ENCODE data around the gene APLP2. TPM values are rescaled to one million over a fixed set of nuclear protein-coding genes. Genes with fewer than 3 reads are reported as not detected.
"Not testable (repeated sequence)": the region's sequence is repeated elsewhere in the genome, so short reads cannot be mapped to it uniquely, and the experiment has no call there.

Gene APLP2
- total RNA-seq, 2 donors from 2014 or later: 493 to 557 TPM

DNA sequence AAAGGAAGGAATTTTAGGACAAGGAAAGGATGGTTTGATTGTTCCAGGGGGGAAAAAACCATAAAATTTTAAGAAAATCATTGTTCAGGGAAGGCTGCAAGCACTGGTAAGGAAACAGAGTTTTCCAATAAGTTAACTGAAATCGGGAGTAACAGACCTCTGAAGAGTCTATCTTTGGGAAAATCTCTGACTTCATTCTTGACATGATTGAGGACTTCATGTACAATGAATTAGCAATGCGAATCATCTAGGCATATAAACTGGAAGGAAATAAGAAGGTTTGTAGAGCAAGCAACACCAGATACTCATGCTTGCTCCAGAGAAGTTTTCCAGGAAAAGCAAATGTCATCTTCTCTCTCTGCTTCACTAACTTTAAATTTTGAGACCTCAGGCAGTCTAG is 18.5 kb downstream of the APLP2 start:
- Histone ChIP-seq H3K9me3 (no peaks in the 10 kb centered on the region), H3K4me3 (no peak overlapping the region), H3K27ac (no peak overlapping the region), H3K36me3 (no peaks in the 10 kb centered on the region), H3K27me3 (replicated peaks; ENCODE audit: insufficient read depth) (no peaks in the 10 kb centered on the region), H3K4me1 (ENCODE audit: control insufficient read depth in 1 of 2, low read depth in 2 of 2) (peaks cover 14 to 23% of the 10 kb centered on the region in 2 donors)
- TF ChIP-seq, protein P1, sequence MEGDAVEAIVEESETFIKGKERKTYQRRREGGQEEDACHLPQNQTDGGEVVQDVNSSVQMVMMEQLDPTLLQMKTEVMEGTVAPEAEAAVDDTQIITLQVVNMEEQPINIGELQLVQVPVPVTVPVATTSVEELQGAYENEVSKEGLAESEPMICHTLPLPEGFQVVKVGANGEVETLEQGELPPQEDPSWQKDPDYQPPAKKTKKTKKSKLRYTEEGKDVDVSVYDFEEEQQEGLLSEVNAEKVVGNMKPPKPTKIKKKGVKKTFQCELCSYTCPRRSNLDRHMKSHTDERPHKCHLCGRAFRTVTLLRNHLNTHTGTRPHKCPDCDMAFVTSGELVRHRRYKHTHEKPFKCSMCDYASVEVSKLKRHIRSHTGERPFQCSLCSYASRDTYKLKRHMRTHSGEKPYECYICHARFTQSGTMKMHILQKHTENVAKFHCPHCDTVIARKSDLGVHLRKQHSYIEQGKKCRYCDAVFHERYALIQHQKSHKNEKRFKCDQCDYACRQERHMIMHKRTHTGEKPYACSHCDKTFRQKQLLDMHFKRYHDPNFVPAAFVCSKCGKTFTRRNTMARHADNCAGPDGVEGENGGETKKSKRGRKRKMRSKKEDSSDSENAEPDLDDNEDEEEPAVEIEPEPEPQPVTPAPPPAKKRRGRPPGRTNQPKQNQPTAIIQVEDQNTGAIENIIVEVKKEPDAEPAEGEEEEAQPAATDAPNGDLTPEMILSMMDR (IDR thresholded peaks at IDR 0.05): no peak
- DNase-seq (ENCODE audit: low spot score): no peak
- no peak for ATAC-seq (ENCODE audit: insufficient number of reproducible peaks, low FRiP score, low read depth)

DNA sequence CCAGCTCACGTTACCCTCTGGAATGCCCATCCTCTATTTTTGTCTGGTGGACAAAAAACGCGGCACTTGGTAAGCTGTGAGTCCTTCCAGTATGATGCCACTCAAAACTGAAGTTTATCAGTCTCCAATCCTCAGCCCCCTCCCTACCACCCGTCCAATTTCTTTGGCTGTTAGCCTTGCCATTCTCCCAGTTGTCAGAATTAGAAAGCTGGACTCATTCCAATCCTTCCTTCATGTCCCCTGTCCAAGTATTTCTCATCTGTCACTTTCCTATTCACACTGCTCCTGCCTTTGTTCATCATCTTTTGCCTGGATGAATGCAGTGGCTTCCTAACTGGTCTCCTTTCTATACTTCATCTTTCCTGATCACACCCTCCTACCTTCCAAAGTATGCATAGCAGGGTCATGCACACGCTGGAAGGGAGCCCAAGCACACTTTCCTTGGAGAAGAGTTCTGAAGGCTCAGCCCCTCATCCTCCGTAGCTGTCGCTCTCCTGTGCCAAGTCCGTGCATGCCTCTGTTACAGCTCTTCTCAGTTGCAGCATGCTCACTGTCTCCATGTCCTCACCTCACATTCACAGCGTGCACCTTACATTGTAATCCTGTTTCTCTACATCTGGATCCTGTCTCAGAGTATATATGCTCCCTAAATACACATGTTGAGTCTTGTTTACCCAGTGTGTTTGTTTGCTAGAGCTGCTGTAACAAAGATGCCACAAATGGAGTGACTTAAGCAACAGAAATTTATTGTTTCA is 19.4 kb downstream of the APLP2 start:
- TF ChIP-seq, protein P1 (IDR thresholded peaks at IDR 0.05): no peak
- peaks cover 15 to 23% of the 10 kb centered on the region in 2 donors for H3K4me1 ChIP-seq (ENCODE audit: control insufficient read depth in 1 of 2, low read depth in 2 of 2)
- H3K27me3 ChIP-seq (replicated peaks; ENCODE audit: insufficient read depth): no peaks in the 10 kb centered on the region
- ATAC-seq (ENCODE audit: insufficient number of reproducible peaks, low FRiP score, low read depth): no peak
- H3K4me3 ChIP-seq: no peak overlapping the region
- no peak for DNase-seq (ENCODE audit: low spot score)
- H3K36me3 ChIP-seq: no peaks in the 10 kb centered on the region
- H3K27ac ChIP-seq: no peak overlapping the region
- H3K9me3 ChIP-seq: no peaks in the 10 kb centered on the region

DNA sequence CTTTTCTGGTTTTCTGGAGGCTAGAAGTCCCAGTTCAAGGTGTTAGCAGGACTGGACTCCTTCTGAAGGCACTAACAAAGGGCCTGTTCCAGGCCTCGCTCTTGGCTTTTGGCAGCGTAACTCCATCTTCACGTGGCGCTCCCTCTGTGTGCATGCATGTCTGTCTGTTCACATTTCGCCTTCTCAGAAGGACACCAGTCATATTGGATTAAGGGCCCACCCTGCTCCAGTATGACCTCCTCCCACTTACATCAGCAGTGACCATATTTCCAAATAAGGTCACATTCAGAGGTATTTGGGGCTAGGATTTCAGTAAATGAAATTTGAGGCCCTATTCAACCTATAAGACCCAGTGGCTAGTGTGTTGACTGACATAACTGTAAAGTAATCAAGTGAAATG is 20.0 kb downstream of the APLP2 start:
- peaks cover 19 to 23% of the 10 kb centered on the region in 2 donors for H3K4me1 ChIP-seq (ENCODE audit: control insufficient read depth in 1 of 2, low read depth in 2 of 2)
- DNase-seq (ENCODE audit: low spot score): no peak

DNA sequence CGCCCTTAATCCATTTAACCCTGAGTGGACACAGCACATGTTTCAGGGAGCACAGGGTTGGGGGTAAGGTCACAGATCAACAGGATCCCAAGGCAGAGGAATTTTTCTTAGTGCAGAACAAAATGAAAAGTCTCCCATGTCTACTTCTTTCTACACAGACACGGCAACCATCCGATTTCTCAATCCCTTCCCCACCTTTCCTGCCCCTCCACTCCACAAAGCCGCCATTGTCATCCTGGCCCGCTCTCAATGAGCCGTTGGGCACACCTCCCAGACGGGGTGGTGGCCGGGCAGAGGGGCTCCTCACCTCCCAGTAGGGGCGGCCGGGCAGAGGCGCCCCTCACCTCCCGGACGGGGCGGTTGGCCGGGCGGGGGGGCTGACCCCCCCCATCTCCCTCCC is 20.8 kb downstream of the APLP2 start:
- H3K9me3 ChIP-seq; H3K27me3 ChIP-seq (replicated peaks; ENCODE audit: insufficient read depth); DNase-seq (ENCODE audit: low spot score); H3K4me3 ChIP-seq; ATAC-seq (ENCODE audit: insufficient number of reproducible peaks, low FRiP score, low read depth); H3K27ac ChIP-seq; H3K36me3 ChIP-seq: not testable (repeated sequence)
- H3K4me1 ChIP-seq (ENCODE audit: control insufficient read depth in 1 of 2, low read depth in 2 of 2): peaks cover 19 to 23% of the 10 kb centered on the region in 2 donors

More for the DNA sequence above, 20.0 kb downstream of the APLP2 start:
- no peaks in the 10 kb centered on the region for H3K27me3 ChIP-seq (replicated peaks; ENCODE audit: insufficient read depth)
- no peaks in the 10 kb centered on the region for H3K36me3 ChIP-seq
- H3K9me3 ChIP-seq: no peaks in the 10 kb centered on the region
- TF ChIP-seq, protein P1 (IDR thresholded peaks at IDR 0.05): no peak
- no peak overlapping the region for H3K27ac ChIP-seq
- H3K4me3 ChIP-seq: no peak overlapping the region
- ATAC-seq (ENCODE audit: insufficient number of reproducible peaks, low FRiP score, low read depth): no peak

DNA sequence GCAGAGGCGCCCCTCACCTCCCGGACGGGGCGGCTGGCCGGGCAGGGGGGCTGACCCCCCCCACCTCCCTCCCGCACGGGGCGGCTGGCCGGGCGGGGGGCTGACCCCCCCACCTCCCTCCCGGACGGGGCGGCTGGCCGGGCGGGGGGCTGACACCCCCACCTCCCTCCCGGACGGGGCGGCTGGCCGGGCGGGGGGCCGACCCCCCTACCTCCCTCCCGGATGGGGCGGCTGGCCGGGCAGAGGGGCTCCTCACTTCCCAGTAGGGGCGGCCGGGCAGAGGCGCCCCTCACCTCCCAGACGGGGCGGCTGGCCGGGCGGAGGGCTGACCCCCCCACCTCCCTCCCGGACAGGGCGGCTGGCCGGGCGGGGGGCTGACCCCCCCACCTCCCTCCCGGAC is 21.5 kb downstream of the APLP2 start:
- H3K9me3 ChIP-seq; DNase-seq (ENCODE audit: low spot score); H3K4me3 ChIP-seq; ATAC-seq (ENCODE audit: insufficient number of reproducible peaks, low FRiP score, low read depth); H3K27ac ChIP-seq; H3K27me3 ChIP-seq (replicated peaks; ENCODE audit: insufficient read depth); H3K36me3 ChIP-seq: not testable (repeated sequence)
- peaks cover 19 to 23% of the 10 kb centered on the region in 2 donors for H3K4me1 ChIP-seq (ENCODE audit: control insufficient read depth in 1 of 2, low read depth in 2 of 2)

DNA sequence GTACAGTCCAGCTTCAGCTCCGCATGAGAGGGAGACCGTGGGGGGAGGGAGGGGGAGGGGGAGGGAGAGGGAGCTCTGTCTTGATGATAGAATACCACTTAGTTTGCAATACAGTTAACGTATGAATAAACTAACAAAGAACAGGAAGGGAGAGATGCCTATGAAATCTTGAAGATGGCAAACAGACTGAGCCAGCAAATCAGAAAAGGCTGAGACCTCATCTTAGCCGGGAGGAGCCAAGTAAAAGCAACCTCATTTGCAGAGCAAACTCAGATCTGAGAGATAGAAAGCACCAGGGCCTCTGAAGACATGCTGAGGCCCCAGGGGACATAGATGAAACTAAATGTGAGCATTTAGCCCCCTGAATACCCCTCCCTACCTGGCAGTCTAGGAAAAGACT is 23.0 kb downstream of the APLP2 start:
- TF ChIP-seq, protein P1 (IDR thresholded peaks at IDR 0.05): no peak
- no peaks in the 10 kb centered on the region for H3K27me3 ChIP-seq (replicated peaks; ENCODE audit: insufficient read depth)
- H3K27ac ChIP-seq: no peak overlapping the region
- no peaks in the 10 kb centered on the region for H3K9me3 ChIP-seq
- H3K36me3 ChIP-seq: no peaks in the 10 kb centered on the region
- peaks cover 19 to 26% of the 10 kb centered on the region in 2 donors for H3K4me1 ChIP-seq (ENCODE audit: control insufficient read depth in 1 of 2, low read depth in 2 of 2)
- no peak for ATAC-seq (ENCODE audit: insufficient number of reproducible peaks, low FRiP score, low read depth)
- no peak overlapping the region for H3K4me3 ChIP-seq
- no peak for DNase-seq (ENCODE audit: low spot score)

Data from thoracic aorta (tissue), 2 donors.